ENCODE measurements around the gene PAX5. TPM values are rescaled to one million over a fixed set of nuclear protein-coding genes. Genes with fewer than 3 reads are reported as not detected.

Gene PAX5
- total RNA-seq, 1 donor from 2014 or later: not detected

DNA sequence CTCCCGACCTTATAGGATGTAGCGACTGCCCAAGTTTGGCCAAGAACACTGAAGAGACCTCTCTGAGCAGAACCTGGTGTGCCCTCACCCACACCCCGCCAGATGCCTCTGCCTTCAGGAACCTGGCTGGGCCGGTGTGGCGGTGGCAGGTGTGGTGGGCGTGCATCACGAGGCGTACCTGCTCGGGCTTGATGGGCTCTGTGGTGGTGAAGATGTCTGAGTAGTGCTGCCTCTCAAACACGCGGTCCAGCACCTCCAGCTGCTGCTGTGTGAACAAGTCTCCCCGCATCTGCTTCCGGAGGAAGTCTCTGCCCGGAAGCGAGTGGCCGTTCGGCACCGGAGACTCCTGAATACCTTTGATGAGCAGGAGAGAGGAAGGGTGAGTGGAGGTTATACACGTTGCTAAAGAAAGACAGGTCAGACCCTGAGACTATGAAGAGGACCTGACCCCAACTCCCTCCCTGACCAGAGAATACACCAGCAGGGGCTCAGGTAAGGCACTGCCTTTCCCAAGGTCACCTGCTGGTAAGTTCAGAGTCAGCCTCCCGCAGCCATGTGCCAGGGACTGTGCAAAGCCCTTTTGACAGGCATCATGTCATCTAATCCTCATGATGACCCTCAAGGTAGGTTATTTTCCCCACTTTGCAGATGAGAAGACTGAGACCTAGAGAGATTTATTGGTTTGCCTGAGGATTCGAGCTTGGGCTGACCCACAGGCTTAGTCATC lies 67.5 kb downstream of the PAX5 start:
- DNase-seq (ENCODE audit: low spot score in 2 of 2): no peak
- no peak for FAIRE-seq

DNA sequence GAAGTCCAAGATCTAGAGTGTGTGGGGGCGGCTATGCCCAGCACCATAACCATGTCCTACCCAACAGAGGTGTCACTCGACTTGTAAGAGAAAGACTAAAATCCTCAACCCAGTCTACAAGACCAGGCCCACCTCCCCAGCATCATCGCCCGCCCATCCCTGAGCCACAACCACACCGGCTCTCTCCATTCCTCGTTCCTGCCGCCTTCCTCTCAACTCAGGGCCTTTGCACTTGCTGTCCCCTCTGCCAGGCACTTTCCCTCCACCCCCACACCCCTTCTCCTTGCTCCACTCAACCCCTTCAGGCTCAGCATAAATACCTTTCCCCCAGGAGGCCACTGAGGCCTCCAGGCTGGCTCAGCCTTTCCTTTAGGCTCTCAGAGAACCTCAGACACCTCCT lies 69.3 kb downstream of the PAX5 start:
- DNase-seq (ENCODE audit: low spot score in 2 of 2) (no peak), FAIRE-seq (no peak)

DNA sequence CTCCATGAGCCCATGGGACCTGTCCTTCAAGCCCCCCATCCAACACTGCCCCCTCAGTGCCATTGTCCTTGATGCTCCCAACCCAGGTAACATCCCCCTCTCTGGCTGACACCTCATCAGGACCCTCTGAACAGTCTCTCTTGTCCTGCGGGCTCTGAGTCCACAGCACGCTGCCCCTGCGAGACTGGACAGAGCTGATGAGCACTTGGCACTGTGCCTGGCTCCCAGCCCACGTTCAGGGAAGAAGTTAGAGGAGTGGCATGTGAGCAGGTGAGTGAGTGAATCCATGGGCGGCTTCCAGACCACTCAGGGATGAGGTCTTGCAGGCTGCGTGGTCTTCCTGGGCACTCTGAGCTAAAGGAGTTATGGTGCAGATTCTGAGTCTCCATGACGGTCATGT lies 70.7 kb downstream of the PAX5 start:
- FAIRE-seq (no peak), DNase-seq (ENCODE audit: low spot score in 2 of 2) (no peak)

GRCh38 chr9:36962691-36963090 lies 71.4 kb downstream of the PAX5 start:
- FAIRE-seq (no peak), DNase-seq (ENCODE audit: low spot score in 2 of 2) (no peak)

- FAIRE-seq (no peak), DNase-seq (ENCODE audit: low spot score in 2 of 2) (no peak)
Measured at GRCh38 chr9:36961561-36962325, 72.3 kb downstream of the PAX5 start.

DNA sequence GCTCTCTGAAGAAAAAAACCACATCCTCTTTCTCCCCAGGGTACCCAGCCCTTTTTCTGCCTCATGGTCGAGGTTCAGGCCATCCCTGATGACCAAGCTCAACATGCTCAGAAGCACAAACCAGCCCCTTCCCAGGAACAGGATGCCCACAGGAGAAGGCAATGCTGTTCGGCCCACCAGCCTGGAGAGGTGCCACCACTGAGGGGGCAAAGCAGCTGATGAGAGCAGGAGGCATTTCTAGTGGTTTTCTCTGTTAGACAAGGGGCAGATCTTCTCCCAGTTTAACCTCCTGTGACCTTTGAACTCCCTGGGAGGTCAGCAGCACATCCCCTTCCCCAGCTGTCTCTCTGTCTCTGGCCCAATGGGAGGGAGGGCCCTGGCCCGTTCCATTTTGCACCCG lies 73.0 kb downstream of the PAX5 start:
- no peak for DNase-seq (ENCODE audit: low spot score in 2 of 2)
- FAIRE-seq: no peak

DNA sequence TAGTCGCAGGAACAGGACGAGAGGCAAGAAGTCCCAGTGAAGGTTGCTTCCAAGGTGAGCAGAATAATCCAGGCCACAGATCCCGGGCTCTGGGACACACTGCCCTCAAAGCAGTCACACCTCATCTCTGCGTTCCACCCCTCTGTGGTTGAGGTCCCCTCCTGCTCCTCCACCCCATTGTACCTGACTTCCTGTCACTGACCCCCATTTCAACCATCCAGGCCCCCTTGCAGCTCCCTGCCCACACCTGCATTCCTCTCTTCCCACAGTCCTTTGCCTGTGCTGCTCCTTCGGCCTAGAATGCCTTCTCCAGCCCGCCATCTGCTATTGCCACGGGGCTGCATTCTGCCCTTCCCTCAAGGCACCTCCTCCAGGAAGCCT lies 73.5 kb downstream of the PAX5 start:
- DNase-seq (ENCODE audit: low spot score in 2 of 2) (no peak), FAIRE-seq (no peak)

DNA sequence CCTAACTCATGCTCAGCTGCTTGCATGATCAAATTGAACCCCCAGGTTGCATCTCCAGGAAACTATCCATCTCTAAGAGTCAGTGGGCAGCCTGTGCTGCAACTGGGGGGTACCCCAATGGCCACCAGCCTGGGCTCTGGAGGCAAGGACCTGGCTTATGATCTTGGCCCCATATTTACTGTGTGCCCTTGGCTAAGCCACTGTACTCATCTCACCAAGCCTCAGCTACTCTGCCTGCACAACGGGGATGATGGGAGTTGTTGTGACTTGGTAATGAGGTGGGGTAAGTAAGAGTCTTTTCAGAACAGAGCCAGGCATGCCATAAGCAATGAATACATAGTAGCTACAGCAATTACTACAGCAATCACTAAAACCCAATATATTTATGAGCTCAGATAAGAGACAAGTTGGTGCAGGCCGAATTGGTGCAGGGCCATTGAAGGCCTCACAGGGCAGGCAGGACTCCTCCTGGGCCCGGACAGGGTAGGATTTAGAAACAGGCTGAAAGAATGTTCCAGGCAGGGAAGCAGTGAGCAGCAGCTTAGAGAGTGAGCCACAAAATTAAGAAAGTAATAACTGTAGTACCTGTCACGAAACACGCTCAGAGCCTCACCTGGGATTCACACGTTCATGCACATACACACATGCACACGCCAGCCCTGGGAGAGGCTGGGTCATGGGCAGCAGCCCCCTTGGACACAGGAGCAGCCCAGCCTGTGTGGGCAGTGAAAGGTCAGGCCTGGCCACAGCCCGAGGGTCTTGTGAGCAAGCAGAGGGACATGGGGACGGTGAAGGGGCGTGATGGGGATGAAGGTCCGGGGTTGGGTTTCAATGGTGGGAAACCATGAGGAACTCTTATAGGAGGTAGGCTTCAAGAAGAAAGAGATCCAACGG lies 74.1 kb downstream of the PAX5 start:
- FAIRE-seq: no peak
- no peak for DNase-seq (ENCODE audit: low spot score in 2 of 2)

GRCh38 chr9:36956908-36957307 lies 77.2 kb downstream of the PAX5 start:
- DNase-seq (ENCODE audit: low spot score in 2 of 2) (no peak), FAIRE-seq (no peak)

DNA sequence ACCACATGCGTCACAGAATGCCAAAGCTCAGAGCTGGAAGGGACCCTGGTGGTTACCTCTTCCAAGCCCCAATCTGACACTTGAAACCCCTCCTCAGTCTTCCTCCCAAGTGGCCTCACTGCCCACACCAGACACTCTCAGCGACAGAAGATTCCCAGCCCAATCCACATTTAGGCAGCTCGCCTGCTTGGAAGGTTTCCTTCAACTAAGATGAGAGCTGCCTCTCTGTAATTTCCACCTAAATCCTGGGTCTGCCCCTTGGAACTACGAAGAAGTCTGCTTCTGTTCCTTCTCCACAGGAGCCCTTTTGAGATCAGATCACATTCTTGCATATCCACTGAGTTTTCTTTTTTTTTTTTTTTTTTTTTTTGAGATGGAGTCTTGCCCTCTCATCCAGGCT lies 83.7 kb downstream of the PAX5 start:
- no peak for DNase-seq (ENCODE audit: low spot score in 2 of 2)
- FAIRE-seq: no peak

GRCh38 chr9:36949466-36949865 lies 84.6 kb downstream of the PAX5 start:
- FAIRE-seq (no peak), DNase-seq (ENCODE audit: low spot score in 2 of 2) (no peak)

GRCh38 chr9:36948051-36948450 lies 86.0 kb downstream of the PAX5 start:
- FAIRE-seq (no peak), DNase-seq (ENCODE audit: low spot score in 2 of 2) (no peak)

GRCh38 chr9:36946653-36947052 lies 87.4 kb downstream of the PAX5 start:
- FAIRE-seq (no peak), DNase-seq (ENCODE audit: low spot score in 2 of 2) (no peak)

GRCh38 chr9:36945999-36946398 lies 88.1 kb downstream of the PAX5 start:
- no peak for FAIRE-seq
- no peak for DNase-seq (ENCODE audit: low spot score in 2 of 2)

DNA sequence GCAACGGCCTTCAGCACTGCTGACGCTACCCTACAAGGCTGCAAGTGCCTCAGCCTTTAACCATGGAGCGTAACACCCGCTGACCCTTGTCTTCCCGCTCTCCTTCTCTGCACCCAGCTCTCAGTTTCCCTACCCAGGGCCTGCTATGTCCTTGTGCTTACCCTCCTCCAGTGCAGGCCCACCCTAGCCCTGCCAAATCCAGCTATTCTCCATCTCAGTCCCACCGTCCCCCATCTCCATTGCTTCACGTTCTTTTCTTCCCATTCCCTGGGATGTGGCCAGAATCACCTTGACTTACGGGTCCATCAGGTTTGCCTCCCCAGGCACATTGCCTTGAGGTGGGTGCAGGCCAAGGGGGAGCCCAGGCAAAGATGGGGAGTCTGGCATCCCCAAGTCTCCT lies 91.2 kb downstream of the PAX5 start:
- DNase-seq (ENCODE audit: low spot score in 2 of 2): no peak
- no peak for FAIRE-seq

- DNase-seq (ENCODE audit: low spot score in 2 of 2) (no peak), FAIRE-seq (no peak)
Measured at GRCh38 chr9:36941441-36941840, 92.6 kb downstream of the PAX5 start.

- DNase-seq (ENCODE audit: low spot score in 2 of 2): no peak
- no peak for FAIRE-seq
Measured at GRCh38 chr9:36940881-36941280, 93.2 kb downstream of the PAX5 start.

DNA sequence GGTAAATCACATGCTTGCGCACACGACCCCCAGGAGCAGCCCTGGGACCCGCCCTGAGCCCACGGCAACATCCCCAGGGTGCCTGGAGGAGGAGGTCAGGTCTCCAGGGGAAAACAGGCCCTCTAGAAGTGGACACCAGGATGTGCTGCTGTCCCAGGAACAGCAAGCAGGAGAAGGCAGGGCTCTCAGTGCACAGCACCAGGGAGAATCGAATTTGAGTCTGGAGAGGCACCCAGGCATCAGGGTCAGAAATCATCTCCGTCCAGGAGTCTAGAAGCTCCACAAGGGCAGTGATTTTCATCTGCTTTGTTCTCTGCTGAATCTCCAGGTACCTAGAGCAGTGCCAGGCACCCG lies 93.6 kb downstream of the PAX5 start:
- DNase-seq (ENCODE audit: low spot score in 2 of 2) (no peak), FAIRE-seq (no peak)

- FAIRE-seq: no peak
- no peak for DNase-seq (ENCODE audit: low spot score in 2 of 2)
Measured at GRCh38 chr9:36939655-36940499, 94.2 kb downstream of the PAX5 start.

GRCh38 chr9:36939214-36939613 lies 94.9 kb downstream of the PAX5 start:
- no peak for FAIRE-seq
- no peak for DNase-seq (ENCODE audit: low spot score in 2 of 2)

Measured in frontal cortex (tissue), 4 donors.